IPS-15b (cell line): ENCODE results near the gene ZNF678.
"Not testable (repeated sequence)": the region's sequence is repeated elsewhere in the genome, so short reads cannot be mapped to it uniquely, and the experiment has no call there.

Experiments
- H3K27me3 ChIP-seq: one replicate; pipeline ENCODE4 v1.6.1; 2013; ENCODE audit warnings: low read length; ENCODE audit not compliant: control insufficient read depth, insufficient read depth
- H3K36me3 ChIP-seq: one replicate; pipeline ENCODE4 v1.6.1; 2013; ENCODE audit warnings: low read length; ENCODE audit not compliant: control insufficient read depth, insufficient read depth
- H3K4me1 ChIP-seq: one replicate; pipeline ENCODE4 v1.6.1; 2013; ENCODE audit warnings: mild to moderate bottlenecking, low read length; ENCODE audit not compliant: control insufficient read depth, insufficient read depth
- H3K4me3 ChIP-seq: one replicate; pipeline ENCODE4 v1.5.1; 2013; ENCODE audit warnings: low read depth, low read length
- H3K9ac ChIP-seq: one replicate; pipeline ENCODE4 v1.6.1; 2013; ENCODE audit warnings: low read depth, mild to moderate bottlenecking, low read length
- H3K9me3 ChIP-seq: one replicate; pipeline ENCODE4 v1.6.1; 2013; ENCODE audit warnings: mild to moderate bottlenecking, low read length; ENCODE audit not compliant: control insufficient read depth, insufficient read depth

Gene ZNF678

GRCh38 chr1:227697321-227697864 is 134.0 kb downstream of the ZNF678 start:
- Histone ChIP-seq H3K9me3 (no peaks in the 10 kb centered on the region), H3K27me3 (no peaks in the 10 kb centered on the region), H3K4me1 (no peaks in the 10 kb centered on the region), H3K4me3 (no peak overlapping the region), H3K9ac (no peak overlapping the region), H3K36me3 (no peaks in the 10 kb centered on the region)

GRCh38 chr1:227701631-227702030 is 138.3 kb downstream of the ZNF678 start:
- not testable (repeated sequence) for H3K9me3 ChIP-seq, H3K9ac ChIP-seq, H3K4me3 ChIP-seq, H3K4me1 ChIP-seq, H3K36me3 ChIP-seq, H3K27me3 ChIP-seq

GRCh38 chr1:227707846-227708245 is 144.5 kb downstream of the ZNF678 start:
- Histone ChIP-seq H3K27me3 (no peaks in the 10 kb centered on the region), H3K9ac (no peak overlapping the region), H3K9me3 (no peaks in the 10 kb centered on the region), H3K4me3 (no peak overlapping the region), H3K4me1 (no peaks in the 10 kb centered on the region), H3K36me3 (no peaks in the 10 kb centered on the region)

GRCh38 chr1:227709451-227709850 is 146.1 kb downstream of the ZNF678 start:
- Histone ChIP-seq H3K4me3 (no peak overlapping the region), H3K9me3 (no peaks in the 10 kb centered on the region), H3K36me3 (no peaks in the 10 kb centered on the region), H3K4me1 (no peaks in the 10 kb centered on the region), H3K9ac (no peak overlapping the region), H3K27me3 (no peaks in the 10 kb centered on the region)

- not testable (repeated sequence) for H3K9me3 ChIP-seq, H3K36me3 ChIP-seq, H3K4me3 ChIP-seq, H3K9ac ChIP-seq, H3K4me1 ChIP-seq, H3K27me3 ChIP-seq
These were observed 147.1 kb downstream of the ZNF678 start for GRCh38 chr1:227710474-227710873.

- Histone ChIP-seq H3K4me3 (no peak overlapping the region), H3K9ac (no peak overlapping the region), H3K9me3 (no peaks in the 10 kb centered on the region), H3K36me3 (no peaks in the 10 kb centered on the region), H3K4me1 (no peaks in the 10 kb centered on the region), H3K27me3 (no peaks in the 10 kb centered on the region)
These were observed 149.3 kb downstream of the ZNF678 start for GRCh38 chr1:227712648-227713047.

- no peak overlapping the region for H3K4me3 ChIP-seq
- H3K4me1 ChIP-seq, result no peaks in the 10 kb centered on the region
- H3K36me3 ChIP-seq, result no peaks in the 10 kb centered on the region
- H3K9me3 ChIP-seq, result no peaks in the 10 kb centered on the region
- no peak overlapping the region for H3K9ac ChIP-seq
- no peaks in the 10 kb centered on the region for H3K27me3 ChIP-seq
These were observed 155.6 kb downstream of the ZNF678 start for GRCh38 chr1:227718932-227719331.

- Histone ChIP-seq H3K9me3 (no peaks in the 10 kb centered on the region), H3K36me3 (no peaks in the 10 kb centered on the region), H3K4me3 (no peak overlapping the region), H3K27me3 (no peaks in the 10 kb centered on the region), H3K4me1 (no peaks in the 10 kb centered on the region), H3K9ac (no peak overlapping the region)
These were observed 160.1 kb downstream of the ZNF678 start for GRCh38 chr1:227723474-227723873.

- Histone ChIP-seq H3K36me3 (no peaks in the 10 kb centered on the region), H3K9me3 (no peaks in the 10 kb centered on the region), H3K4me3 (no peak overlapping the region), H3K27me3 (no peaks in the 10 kb centered on the region), H3K9ac (no peak overlapping the region), H3K4me1 (no peaks in the 10 kb centered on the region)
These were observed 161.7 kb downstream of the ZNF678 start for GRCh38 chr1:227725046-227725445.

- no peaks in the 10 kb centered on the region for H3K27me3 ChIP-seq
- no peak overlapping the region for H3K4me3 ChIP-seq
These were observed 163.0 kb downstream of the ZNF678 start for GRCh38 chr1:227726318-227726717.

More at GRCh38 chr1:227726318-227726717, 163.0 kb downstream of the ZNF678 start:
- Histone ChIP-seq H3K9ac (no peak overlapping the region), H3K9me3 (no peaks in the 10 kb centered on the region), H3K36me3 (no peaks in the 10 kb centered on the region), H3K4me1 (no peaks in the 10 kb centered on the region)
